ENCODE measurements around the gene TRAPPC12. TPM values are rescaled to one million over a fixed set of nuclear protein-coding genes. Genes with fewer than 3 reads are reported as not detected.
A peak's percentile ranks its signal among the peaks of the same experiment; 100 is the strongest.

The TRAPPC12 gene
- total RNA-seq, 3 donors from 2014 or later (not counting 1 experiment from before 2014, with no cell fraction given) = 65.1 to 92.6 (median 86.7) TPM

GRCh38 chr2:3481736-3482362 is 102.4 kb downstream of the TRAPPC12 start:
- Mint-ChIP-seq H3K9me3 (no peaks in the 10 kb centered on the region), H3K4me1 (no peaks in the 10 kb centered on the region), H3K36me3 (no peaks in the 10 kb centered on the region), H3K27ac (no peak overlapping the region), H3K4me3 (no peak overlapping the region), H3K27me3 (ENCODE audit: low read depth in 2 of 2) (no peaks in the 10 kb centered on the region)
- intact Hi-C loops (cut with micrococcal nuclease) = no loop called here
- H3K36me3 ChIP-seq (ENCODE audit: control insufficient read depth, insufficient read depth, low read length) = peaks cover 16% of the 10 kb centered on the region
- no peak overlapping the region for H3K4me3 ChIP-seq (ENCODE audit: low read length)
- no peaks in the 10 kb centered on the region for H3K27me3 ChIP-seq (ENCODE audit: control insufficient read depth, insufficient read depth, low read length)
- TF ChIP-seq, protein P1, sequence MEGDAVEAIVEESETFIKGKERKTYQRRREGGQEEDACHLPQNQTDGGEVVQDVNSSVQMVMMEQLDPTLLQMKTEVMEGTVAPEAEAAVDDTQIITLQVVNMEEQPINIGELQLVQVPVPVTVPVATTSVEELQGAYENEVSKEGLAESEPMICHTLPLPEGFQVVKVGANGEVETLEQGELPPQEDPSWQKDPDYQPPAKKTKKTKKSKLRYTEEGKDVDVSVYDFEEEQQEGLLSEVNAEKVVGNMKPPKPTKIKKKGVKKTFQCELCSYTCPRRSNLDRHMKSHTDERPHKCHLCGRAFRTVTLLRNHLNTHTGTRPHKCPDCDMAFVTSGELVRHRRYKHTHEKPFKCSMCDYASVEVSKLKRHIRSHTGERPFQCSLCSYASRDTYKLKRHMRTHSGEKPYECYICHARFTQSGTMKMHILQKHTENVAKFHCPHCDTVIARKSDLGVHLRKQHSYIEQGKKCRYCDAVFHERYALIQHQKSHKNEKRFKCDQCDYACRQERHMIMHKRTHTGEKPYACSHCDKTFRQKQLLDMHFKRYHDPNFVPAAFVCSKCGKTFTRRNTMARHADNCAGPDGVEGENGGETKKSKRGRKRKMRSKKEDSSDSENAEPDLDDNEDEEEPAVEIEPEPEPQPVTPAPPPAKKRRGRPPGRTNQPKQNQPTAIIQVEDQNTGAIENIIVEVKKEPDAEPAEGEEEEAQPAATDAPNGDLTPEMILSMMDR (IDR thresholded peaks at IDR 0.05) = no peak
- DNase-seq (no peak), ATAC-seq (no peak)
- H3K27ac ChIP-seq (ENCODE audit: low read length) = no peak overlapping the region
- H3K9me3 ChIP-seq (ENCODE audit: control insufficient read depth, insufficient read depth, low read length) = no peaks in the 10 kb centered on the region
- H3K4me1 ChIP-seq (ENCODE audit: control insufficient read depth, insufficient read depth, low read length) = no peaks in the 10 kb centered on the region
- 96% methylated on average over 20 of the region's 20 CpGs for WGBS (ENCODE audit: insufficient coverage)

DNA sequence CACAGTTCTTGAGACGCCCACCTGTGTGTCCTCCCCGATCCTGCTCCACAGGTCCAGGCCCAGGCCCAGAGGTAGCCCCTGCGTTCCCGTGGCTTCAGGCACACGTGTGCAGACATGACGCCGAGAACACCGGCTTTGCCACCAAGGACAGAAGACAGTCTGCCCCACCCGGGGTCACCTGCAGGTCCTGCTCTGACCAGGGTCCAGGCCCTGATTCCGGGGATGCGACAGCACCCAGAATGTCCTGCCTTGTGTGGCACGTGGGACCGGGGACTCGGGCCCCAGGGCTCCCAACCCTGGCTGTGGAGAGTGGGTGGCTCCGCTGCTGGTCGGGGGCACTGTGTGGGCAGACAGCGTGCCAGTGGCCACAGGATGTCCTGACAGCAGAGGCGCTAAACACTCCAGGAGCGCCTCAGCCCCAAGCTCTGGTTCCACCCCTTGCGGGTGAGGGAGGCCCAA is 102.9 kb downstream of the TRAPPC12 start:
- Histone ChIP-seq H3K4me3 (ENCODE audit: low read length) (no peak overlapping the region), H3K27me3 (ENCODE audit: control insufficient read depth, insufficient read depth, low read length) (no peaks in the 10 kb centered on the region), H3K36me3 (ENCODE audit: control insufficient read depth, insufficient read depth, low read length) (peaks cover 16% of the 10 kb centered on the region), H3K27ac (ENCODE audit: low read length) (no peak overlapping the region), H3K4me1 (ENCODE audit: control insufficient read depth, insufficient read depth, low read length) (no peaks in the 10 kb centered on the region), H3K9me3 (ENCODE audit: control insufficient read depth, insufficient read depth, low read length) (no peaks in the 10 kb centered on the region)
- no peak for ATAC-seq
- Mint-ChIP-seq H3K36me3 (no peaks in the 10 kb centered on the region), H3K27ac (no peak overlapping the region), H3K9me3 (no peaks in the 10 kb centered on the region), H3K4me1 (no peaks in the 10 kb centered on the region), H3K4me3 (no peak overlapping the region), H3K27me3 (ENCODE audit: low read depth in 2 of 2) (no peaks in the 10 kb centered on the region)
- DNase-seq = no peak
- intact Hi-C loops (cut with micrococcal nuclease) = no loop called here
- 95% methylated on average over 20 of the region's 20 CpGs for WGBS (ENCODE audit: insufficient coverage)
- TF ChIP-seq, protein P1 (IDR thresholded peaks at IDR 0.05) = no peak

DNA sequence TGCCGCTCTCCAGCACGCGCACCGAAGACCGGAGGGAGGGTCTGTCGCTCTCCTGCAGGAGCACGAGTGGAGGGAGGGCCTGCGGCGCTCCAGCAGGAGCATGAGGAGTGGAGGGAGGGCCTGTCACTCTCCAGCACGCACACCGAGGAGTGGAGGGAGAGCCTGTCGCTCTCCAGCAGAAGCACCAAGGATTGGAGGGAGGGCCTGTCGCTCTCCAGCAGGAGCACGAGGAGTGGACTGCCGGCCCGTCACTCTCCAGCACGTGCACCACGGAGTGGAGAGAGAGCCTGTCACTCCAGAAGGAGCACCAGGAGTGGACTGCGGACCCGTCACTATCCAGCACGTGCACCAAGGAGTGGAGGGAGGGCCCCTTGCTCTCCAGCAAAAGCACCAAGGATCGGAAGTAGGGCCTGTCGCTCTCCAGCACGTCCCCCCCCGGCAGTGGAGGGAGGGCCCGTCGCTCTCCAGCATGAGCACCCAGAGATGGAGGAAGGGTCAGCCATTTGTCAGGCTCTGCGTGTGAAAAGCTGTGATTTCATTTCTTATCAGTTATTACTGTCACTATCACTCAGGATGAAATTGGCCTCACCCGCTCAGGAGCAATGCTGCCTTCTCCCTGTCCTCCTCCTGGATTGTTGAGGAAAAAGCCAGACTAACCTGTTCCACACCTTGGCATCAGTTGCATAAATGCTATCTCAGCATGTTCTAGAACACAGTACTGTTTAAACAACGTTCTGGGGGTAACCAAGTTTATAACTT is 103.9 kb downstream of the TRAPPC12 start:
- Histone ChIP-seq H3K36me3 (ENCODE audit: control insufficient read depth, insufficient read depth, low read length) (peaks cover 11% of the 10 kb centered on the region), H3K4me1 (ENCODE audit: control insufficient read depth, insufficient read depth, low read length) (no peaks in the 10 kb centered on the region), H3K27ac (ENCODE audit: low read length) (no peak overlapping the region), H3K9me3 (ENCODE audit: control insufficient read depth, insufficient read depth, low read length) (no peaks in the 10 kb centered on the region), H3K27me3 (ENCODE audit: control insufficient read depth, insufficient read depth, low read length) (no peaks in the 10 kb centered on the region), H3K4me3 (ENCODE audit: low read length) (no peak overlapping the region)
- no peak overlapping the region for H3K4me3 Mint-ChIP-seq
- TF ChIP-seq, protein P1 (IDR thresholded peaks at IDR 0.05) = no peak
- no peaks in the 10 kb centered on the region for H3K36me3 Mint-ChIP-seq
- H3K27ac Mint-ChIP-seq = no peak overlapping the region
- no peak for DNase-seq
- no peaks in the 10 kb centered on the region for H3K9me3 Mint-ChIP-seq
- H3K4me1 Mint-ChIP-seq = no peaks in the 10 kb centered on the region
- H3K27me3 Mint-ChIP-seq (ENCODE audit: low read depth in 2 of 2) = no peaks in the 10 kb centered on the region
- peak in 2 of 3 donors; percentile 58 to 78 for ATAC-seq
- intact Hi-C loops (cut with micrococcal nuclease) = no loop called here
- WGBS (ENCODE audit: insufficient coverage) = 93% methylated on average over 30 of the region's 30 CpGs

Measured in natural killer cell (primary cell).